22Rv1 (cell line): ENCODE data around the gene SYNGR1.

ENCODE experiments used
- H3K27ac ChIP-seq: fragments of 450-650 bp; 2 replicates; pipeline ENCODE4 v1.5.1; 2017
- CTCF ChIP-seq: fragments of 450-650 bp; IDR thresholded peaks from 2 replicates; pipeline ENCODE4 v1.5.1; 2017; ENCODE audit warnings: mild to moderate bottlenecking
- ZFX ChIP-seq: fragments of 450-650 bp; IDR thresholded peaks from 2 replicates; pipeline ENCODE4 v1.6.1; 2017; ENCODE audit warnings: antibody characterized with exemption, borderline replicate concordance

Gene SYNGR1

GRCh38 chr22:39303892-39304671, 45.7 kb upstream of the SYNGR1 start:
- no peak overlapping the region for H3K27ac ChIP-seq
- TF ChIP-seq ZFX = no peak
- no peak for TF ChIP-seq CTCF

- TF ChIP-seq CTCF (no peak; the same call in 1 of the 2 replicates), ZFX (no peak)
- no peak overlapping the region for H3K27ac ChIP-seq
Observed at GRCh38 chr22:39306456-39307361, 43.1 kb upstream of the SYNGR1 start.

- no peak overlapping the region for H3K27ac ChIP-seq
- TF ChIP-seq ZFX (no peak), CTCF (no peak)
Observed at GRCh38 chr22:39308614-39309363, 41.0 kb upstream of the SYNGR1 start.

GRCh38 chr22:39309364-39309861, 40.4 kb upstream of the SYNGR1 start:
- no peak overlapping the region for H3K27ac ChIP-seq
- TF ChIP-seq CTCF = no peak
- TF ChIP-seq ZFX = no peak

GRCh38 chr22:39309881-39310714, 39.7 kb upstream of the SYNGR1 start:
- TF ChIP-seq CTCF (no peak), ZFX (no peak)
- H3K27ac ChIP-seq = peak overlapping the region; percentile 70
